GM19467 (cell line): ENCODE results near the gene MRPL20.
A peak's percentile ranks its signal among the peaks of the same experiment; 100 is the strongest.
"Not testable (repeated sequence)": the region's sequence is repeated elsewhere in the genome, so short reads cannot be mapped to it uniquely, and the experiment has no call there.

Experiments
- ATAC-seq: cut with Tn5 transposase; IDR thresholded peaks from one replicate; pipeline ENCODE4 v1.9.1; 2021; ENCODE audit warnings: mild to moderate bottlenecking, moderate library complexity; ENCODE audit not compliant: unreplicated experiment

MRPL20 gene

GRCh38 chr1:1390675-1391074 lies 16.4 kb downstream of the MRPL20 start:
- no peak for ATAC-seq

GRCh38 chr1:1388078-1388472 lies 19.0 kb downstream of the MRPL20 start:
- ATAC-seq: no peak

DNA sequence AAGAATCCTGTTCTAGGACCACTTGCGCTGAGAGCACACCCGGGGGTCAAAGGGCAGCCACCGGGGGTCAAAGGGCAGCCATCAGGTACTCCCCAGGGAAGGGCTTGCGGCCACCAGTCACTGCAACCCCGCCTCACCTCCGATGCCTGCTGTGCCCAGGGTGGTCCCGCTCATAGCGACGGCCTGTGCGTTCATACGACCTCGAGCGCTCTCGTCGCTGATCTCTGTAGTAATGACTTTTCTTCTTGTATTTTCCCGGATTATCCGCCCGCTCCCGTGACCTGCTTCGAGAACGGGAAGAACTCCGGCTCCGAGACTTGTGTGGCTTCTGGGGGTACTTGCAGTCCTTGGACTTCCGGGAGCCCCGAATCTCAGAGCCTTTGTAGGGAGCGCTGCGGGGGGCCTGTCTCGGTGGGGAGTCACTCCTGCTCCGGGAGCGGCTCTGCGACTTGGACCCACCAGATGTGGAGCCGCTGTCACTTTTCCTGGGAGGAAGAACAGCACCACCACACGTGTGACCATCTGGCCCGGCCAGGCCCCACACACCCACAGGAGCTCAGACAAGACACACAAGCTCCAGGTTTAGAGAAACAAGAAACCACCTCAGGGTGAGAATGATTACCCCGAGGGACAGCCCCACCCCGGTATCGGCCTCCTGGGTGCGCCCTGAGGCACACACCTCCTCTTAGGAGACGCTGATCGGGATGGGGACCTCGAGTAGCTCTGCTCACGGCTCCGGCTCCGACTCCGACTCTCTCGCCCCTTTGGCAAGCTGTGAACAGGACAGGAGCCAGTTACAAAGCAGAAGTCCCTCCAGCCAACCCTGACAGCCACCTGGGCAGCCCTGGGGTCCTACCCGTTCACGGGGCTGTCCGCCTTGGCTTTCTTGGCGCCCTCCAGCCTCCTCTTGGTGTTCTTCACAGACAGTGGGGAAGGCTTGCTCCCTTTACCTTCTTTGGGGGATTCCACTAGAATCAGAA lies 19.7 kb downstream of the MRPL20 start:
- ATAC-seq: no peak

DNA sequence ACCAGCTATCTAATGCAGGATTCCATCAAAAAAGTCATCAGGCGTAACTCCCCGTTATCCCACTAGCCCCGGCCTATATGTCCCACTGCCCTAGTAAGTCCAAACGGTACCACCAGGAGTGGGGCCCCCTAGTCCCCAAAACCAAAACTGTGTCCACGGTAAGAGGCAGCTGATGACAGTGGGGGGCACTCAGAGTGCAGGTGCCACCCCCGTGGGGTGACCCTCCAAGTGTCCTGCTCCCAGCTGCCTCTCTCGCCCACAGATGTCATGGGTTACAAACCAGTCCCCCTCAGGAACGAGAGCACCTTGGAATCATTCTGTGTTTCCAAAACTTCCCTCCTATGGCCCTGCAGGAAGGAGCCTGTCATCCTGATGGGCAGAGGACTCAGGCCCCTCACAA lies 21.2 kb downstream of the MRPL20 start:
- no peak for ATAC-seq

DNA sequence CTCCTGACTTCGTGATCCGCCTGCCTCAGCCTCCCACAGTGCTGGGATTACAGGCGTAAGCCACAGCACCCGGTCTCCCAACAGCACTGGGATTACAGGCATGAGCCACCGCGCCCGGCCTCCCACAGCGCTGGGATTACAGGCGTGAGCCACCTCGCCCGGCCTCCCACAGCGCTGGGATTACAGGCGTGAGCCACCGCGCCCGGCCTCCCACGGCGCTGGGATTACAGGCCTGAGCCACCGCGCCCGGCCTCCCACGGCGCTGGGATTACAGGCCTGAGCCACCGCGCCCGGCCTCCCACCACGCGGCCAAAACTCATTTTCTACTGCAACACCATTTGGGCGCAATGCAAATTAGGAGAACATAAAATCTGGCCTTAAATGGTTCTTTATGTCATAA lies 21.8 kb downstream of the MRPL20 start:
- ATAC-seq: not testable (repeated sequence)

DNA sequence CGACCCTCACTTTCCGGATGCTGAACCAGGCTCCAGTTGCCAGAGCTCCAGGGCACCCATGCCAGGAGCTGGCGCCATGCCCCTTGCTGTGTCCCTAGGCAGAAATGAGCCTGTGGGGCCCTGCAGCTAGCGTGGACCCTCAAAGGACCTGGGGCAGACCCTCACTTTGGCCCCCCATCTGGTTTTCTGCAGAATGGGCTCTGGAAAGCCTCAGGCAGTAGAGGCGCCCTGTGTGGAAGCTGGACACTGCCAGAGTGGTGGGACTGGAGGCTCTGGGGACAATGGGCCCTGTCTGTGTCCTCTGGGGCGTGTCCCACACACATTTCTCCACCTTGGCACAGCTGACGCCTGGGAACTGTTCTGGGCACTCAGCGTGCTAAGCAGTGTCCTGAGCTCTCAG lies 25.8 kb downstream of the MRPL20 start:
- no peak for ATAC-seq

DNA sequence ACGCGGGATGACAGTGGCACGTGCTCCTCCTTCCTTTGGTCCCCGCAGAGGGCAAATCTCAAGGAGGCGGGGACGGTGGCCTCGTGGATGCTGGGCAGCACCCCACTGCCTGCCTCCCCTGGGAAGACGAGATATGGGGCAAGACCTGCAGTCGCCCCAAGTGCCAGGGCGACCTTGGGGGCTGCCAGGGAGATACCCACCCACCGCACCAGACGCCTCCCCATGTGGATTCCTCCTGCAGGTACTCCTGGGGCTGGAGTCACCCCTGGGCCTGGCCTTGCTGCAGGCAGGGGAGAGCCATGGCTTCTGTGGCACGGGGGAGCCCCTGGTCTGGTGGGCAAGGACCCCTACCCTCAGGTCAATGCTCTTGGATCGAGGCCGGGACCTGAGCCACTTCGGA lies 26.2 kb downstream of the MRPL20 start:
- no peak for ATAC-seq

- ATAC-seq: no peak
These were observed 29.4 kb downstream of the MRPL20 start for GRCh38 chr1:1377540-1378205.

- ATAC-seq: no peak
These were observed 30.4 kb downstream of the MRPL20 start for GRCh38 chr1:1376551-1377226.

DNA sequence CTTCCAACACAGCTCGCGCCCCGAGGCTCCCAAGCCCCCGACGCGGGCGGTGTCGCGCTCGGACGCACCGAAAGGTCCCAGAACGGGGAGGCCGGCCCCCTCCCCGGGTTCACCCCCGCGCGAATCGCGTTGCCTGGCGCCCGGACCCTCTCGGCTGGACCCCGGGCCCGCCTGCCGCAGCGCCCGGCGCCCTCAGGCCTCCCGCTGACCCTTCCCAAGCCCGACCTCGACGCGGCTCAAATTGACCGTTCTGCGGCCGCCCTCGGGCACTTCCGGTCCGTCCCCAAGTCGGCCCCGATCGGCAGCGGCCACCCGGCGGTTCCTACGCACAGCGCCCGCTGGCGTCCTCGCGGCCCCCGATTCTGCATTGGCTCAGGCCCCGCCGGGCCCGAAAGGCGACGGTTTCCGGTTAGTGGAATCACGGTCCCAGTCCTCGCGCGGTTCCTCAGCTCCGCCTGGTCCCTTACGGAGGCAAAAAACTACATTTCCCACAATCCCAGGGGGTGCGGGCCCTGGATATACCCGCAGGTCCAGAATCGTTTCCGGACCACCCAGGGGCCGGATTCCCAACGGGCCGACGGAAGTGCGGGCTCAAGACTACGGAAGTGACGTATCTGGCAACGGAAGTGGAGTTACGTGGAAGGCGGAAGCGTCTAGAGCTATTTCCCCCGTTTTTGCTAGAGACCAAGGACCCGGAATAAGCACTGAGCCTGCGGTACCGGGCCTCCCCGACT lies 32.0 kb downstream of the MRPL20 start, which contains the start of gene AURKAIP1:
Gene AURKAIP1, minus strand, starts transcription at position 279 of the 734 bp plus-strand sequence. CDS start 451 bp downstream, outside the sequence.
- ATAC-seq: peak; percentile 83

- ATAC-seq: peak; percentile 1
These were observed 32.5 kb downstream of the MRPL20 start for GRCh38 chr1:1374589-1374928.

GRCh38 chr1:1373815-1374588 lies 33.1 kb downstream of the MRPL20 start:
- no peak for ATAC-seq

- no peak for ATAC-seq
These were observed 33.9 kb downstream of the MRPL20 start for GRCh38 chr1:1373051-1373814.

- no peak for ATAC-seq
These were observed 35.1 kb downstream of the MRPL20 start for GRCh38 chr1:1371746-1372711.

GRCh38 chr1:1371364-1371745 lies 35.7 kb downstream of the MRPL20 start:
- ATAC-seq: no peak

- ATAC-seq: no peak
These were observed 36.3 kb downstream of the MRPL20 start for GRCh38 chr1:1370771-1371300.

GRCh38 chr1:1370094-1370493 lies 37.0 kb downstream of the MRPL20 start:
- not testable (repeated sequence) for ATAC-seq

DNA sequence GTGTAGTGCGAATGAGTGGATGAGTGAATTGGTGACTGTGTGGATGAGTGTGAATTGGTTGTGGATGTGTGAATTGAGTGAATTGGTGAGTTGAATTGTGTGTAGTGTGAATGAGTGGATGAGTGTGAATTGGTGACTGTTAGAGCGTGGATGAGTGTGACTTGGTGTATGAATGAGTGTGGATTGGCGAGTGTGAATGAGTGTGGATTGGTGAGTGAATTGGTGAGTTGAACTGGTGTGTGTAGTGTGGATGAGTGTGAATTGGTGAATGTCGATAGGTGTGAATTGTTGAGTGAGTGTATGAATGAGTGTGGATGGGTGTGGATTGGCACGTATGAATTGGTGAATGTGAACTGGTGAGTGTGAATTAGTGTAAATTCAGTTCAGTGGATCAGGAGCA lies 39.8 kb downstream of the MRPL20 start:
- ATAC-seq: no peak
